Uterus (tissue), 2 donors: ENCODE measurements around the gene IQSEC1.

Source experiments
- CTCF ChIP-seq, 4 experiments: fragments of 200-600 bp in 2 of 4; fragments of 450-650 bp in 2 of 4; sonication (generic) in 2 of 4; IDR thresholded peaks; one replicate each; pipeline ENCODE4 v1.5.1; 2016 to 2019; ENCODE audit warnings: antibody characterized with exemption in 4 of 4, mild to moderate bottlenecking in 2 of 4, moderate library complexity in 1 of 4
- POLR2A ChIP-seq, 2 donors: fragments of 450-650 bp; IDR thresholded peaks; one replicate each; pipeline ENCODE4 v1.6.1; 2016; ENCODE audit warnings: antibody characterized with exemption in 2 of 2, mild to moderate bottlenecking in 1 of 2, moderate library complexity in 1 of 2

GRCh38 chr3:13108861-13109260 is 35.6 kb upstream of the IQSEC1 start:
- TF ChIP-seq CTCF (IDR thresholded peaks at IDR 0.05) (no peak), POLR2A (IDR thresholded peaks at IDR 0.05) (no peak)
